H9 (cell line): ENCODE measurements around the gene BCL11B. TPM values are rescaled to one million over a fixed set of nuclear protein-coding genes. Genes with fewer than 3 reads are reported as not detected.

Experiments
- DNase-seq: peaks from one replicate; pipeline ENCODE4 v3.0.0-alpha.2; 2017
- H2AFZ ChIP-seq: one replicate; pipeline ENCODE4 v1.6.1; 2013; ENCODE audit warnings: mild to moderate bottlenecking, low read length, control low read depth, moderate library complexity
- H2AK5ac ChIP-seq: 2 replicates; pipeline ENCODE4 v1.6.1; 2013; ENCODE audit warnings: low read length, control low read depth, mixed read lengths; ENCODE audit not compliant: insufficient read length
- H2BK120ac ChIP-seq: one replicate; pipeline ENCODE4 v1.6.1; 2013; ENCODE audit warnings: low read depth, mild to moderate bottlenecking, low read length, control low read depth, inconsistent platforms; ENCODE audit not compliant: poor library complexity, severe bottlenecking
- H2BK12ac ChIP-seq: 2 replicates; pipeline ENCODE4 v1.6.1; 2013; ENCODE audit warnings: low read length, control low read depth, mixed read lengths, low read depth; ENCODE audit not compliant: insufficient read length
- H2BK15ac ChIP-seq: 2 replicates; pipeline ENCODE4 v1.6.1; 2013; ENCODE audit warnings: low read depth, low read length, control low read depth
- H2BK20ac ChIP-seq: one replicate; pipeline ENCODE4 v1.6.1; 2013; ENCODE audit warnings: low read depth, mild to moderate bottlenecking, low read length, control low read depth, inconsistent platforms; ENCODE audit not compliant: poor library complexity, severe bottlenecking
- H2BK5ac ChIP-seq: 2 replicates; pipeline ENCODE4 v1.6.1; 2013; ENCODE audit warnings: low read length, control low read depth, mixed read lengths; ENCODE audit not compliant: insufficient read length
- H3K14ac ChIP-seq: 2 replicates; pipeline ENCODE4 v1.6.1; 2013; ENCODE audit warnings: low read length, control low read depth; ENCODE audit not compliant: insufficient read depth
- H3K18ac ChIP-seq: 2 replicates; pipeline ENCODE4 v1.6.1; 2013; ENCODE audit warnings: low read depth, mild to moderate bottlenecking, mixed read lengths, low read length, control low read depth; ENCODE audit not compliant: insufficient read length
- H3K23ac ChIP-seq: 2 replicates; pipeline ENCODE4 v1.6.1; 2013; ENCODE audit warnings: low read length, control low read depth, mixed read lengths, low read depth; ENCODE audit not compliant: insufficient read length
- H3K23me2 ChIP-seq: 2 replicates; pipeline ENCODE4 v1.6.1; 2013; ENCODE audit warnings: low read depth, mild to moderate bottlenecking, mixed read lengths, low read length, control low read depth; ENCODE audit not compliant: insufficient read length, poor library complexity, severe bottlenecking
- H3K27ac ChIP-seq: 2 replicates; pipeline ENCODE4 v1.5.1; 2013; ENCODE audit warnings: low read length, control low read depth, mixed read lengths, low read depth; ENCODE audit not compliant: insufficient read length
- H3K27me3 ChIP-seq: 2 replicates; pipeline ENCODE4 v1.6.1; 2013; ENCODE audit warnings: low read length, control low read depth, inconsistent platforms; ENCODE audit not compliant: insufficient read depth
- H3K4ac ChIP-seq: 2 replicates; pipeline ENCODE4 v1.6.1; 2013; ENCODE audit warnings: low read depth, mild to moderate bottlenecking, control low read depth, inconsistent platforms, low read length, moderate library complexity
- H3K4me1 ChIP-seq: 2 replicates; pipeline ENCODE4 v1.6.1; 2013; ENCODE audit warnings: low read length, control low read depth, inconsistent platforms; ENCODE audit not compliant: insufficient read depth
- H3K4me2 ChIP-seq: 2 replicates; pipeline ENCODE4 v1.6.1; 2013; ENCODE audit warnings: low read length, control low read depth, mixed read lengths; ENCODE audit not compliant: insufficient read length, insufficient read depth
- H3K56ac ChIP-seq: 2 replicates; pipeline ENCODE4 v1.6.1; 2013; ENCODE audit warnings: low read depth, mild to moderate bottlenecking, mixed read lengths, low read length, control low read depth; ENCODE audit not compliant: insufficient read length
- H3K79me1 ChIP-seq: 2 replicates; pipeline ENCODE4 v1.6.1; 2013; ENCODE audit warnings: low read depth, mild to moderate bottlenecking, moderate library complexity, low read length, control low read depth, inconsistent platforms; ENCODE audit not compliant: insufficient read depth, poor library complexity, severe bottlenecking
- H3K79me2 ChIP-seq: 2 replicates; pipeline ENCODE4 v1.6.1; 2013; ENCODE audit warnings: low read length, control low read depth, inconsistent platforms; ENCODE audit not compliant: insufficient read depth
- H3K9ac ChIP-seq: 2 replicates; pipeline ENCODE4 v1.6.1; 2013; ENCODE audit warnings: low read length, control low read depth, mixed read lengths; ENCODE audit not compliant: insufficient read length; ENCODE audit errors: extremely low read depth
- H3K9me3 ChIP-seq: one replicate; pipeline ENCODE4 v1.6.1; 2013; ENCODE audit warnings: low read depth, low read length, inconsistent platforms; ENCODE audit not compliant: control insufficient read depth
- H3T11ph ChIP-seq: one replicate; pipeline ENCODE4 v1.6.1; 2013; ENCODE audit warnings: mild to moderate bottlenecking, low read length, control low read depth, inconsistent platforms
- H4K20me1 ChIP-seq: one replicate; pipeline ENCODE4 v1.6.1; 2013; ENCODE audit not compliant: control insufficient read depth, insufficient read length, insufficient read depth
- H4K5ac ChIP-seq: 2 replicates; pipeline ENCODE4 v1.6.1; 2013; ENCODE audit warnings: low read depth, mild to moderate bottlenecking, mixed read lengths, low read length, control low read depth; ENCODE audit not compliant: insufficient read length
- H4K8ac ChIP-seq: replicated peaks from 2 replicates; pipeline ENCODE4 v1.6.1; 2013; ENCODE audit warnings: low read length, control low read depth, mixed read lengths, low read depth; ENCODE audit not compliant: insufficient read length
- H4K91ac ChIP-seq: 2 replicates; pipeline ENCODE4 v1.6.1; 2013; ENCODE audit warnings: low read depth, mild to moderate bottlenecking, moderate library complexity, mixed read lengths, low read length, control low read depth; ENCODE audit not compliant: insufficient read length
- H3K27ac Mint-ChIP-seq, 3 experiments: 2 replicates in 2 of 3; 3 replicates in 1 of 3; pipeline ENCODE4 v1.8.0; 2020 to 2021; ENCODE audit warnings: mixed read lengths in 3 of 3, mild to moderate bottlenecking in 1 of 3, moderate library complexity in 1 of 3
- H3K27me3 Mint-ChIP-seq: 2 replicates; pipeline ENCODE4 v1.8.0; 2021; ENCODE audit warnings: low read depth, mild to moderate bottlenecking, moderate library complexity, mixed read lengths
- H3K36me3 Mint-ChIP-seq, 3 experiments: 2 replicates in 2 of 3; 3 replicates in 1 of 3; pipeline ENCODE4 v1.8.0; 2020 to 2021; ENCODE audit warnings: low read depth in 3 of 3, mixed read lengths in 3 of 3; ENCODE audit not compliant: insufficient read depth in 1 of 3
- H3K4me1 Mint-ChIP-seq, 2 experiments: 2 replicates each; pipeline ENCODE4 v1.8.0; 2020; ENCODE audit warnings: mixed read lengths in 2 of 2
- H3K4me3 Mint-ChIP-seq, 2 experiments: 2 replicates in 1 of 2; 3 replicates in 1 of 2; pipeline ENCODE4 v1.8.0; 2020 to 2021; ENCODE audit warnings: mild to moderate bottlenecking in 2 of 2, mixed read lengths in 2 of 2, moderate library complexity in 1 of 2
- H3K9me3 Mint-ChIP-seq, 2 experiments: 2 replicates in 1 of 2; 3 replicates in 1 of 2; pipeline ENCODE4 v1.8.0; 2020; ENCODE audit warnings: mild to moderate bottlenecking in 2 of 2, mixed read lengths in 2 of 2, moderate library complexity in 1 of 2
- CTCF ChIP-seq: fragments of 200-600 bp; sonication (generic); conservative IDR thresholded peaks from 3 replicates; pipeline ENCODE4 v1.8.0; 2021; ENCODE audit warnings: antibody characterized with exemption, mild to moderate bottlenecking
- WGBS: extraction: QIAGEN DNeasy Blood & Tissue Kit; methylation state at CpG from one replicate; pipeline ENCODE4 v1.1.7; 2013; ENCODE audit warnings: missing lambda C conversion rate, low lambda C conversion rate, mixed read lengths; ENCODE audit not compliant: insufficient read length; ENCODE audit errors: extremely low coverage; 5-methylcytosine and 5-hydroxymethylcytosine counted together
- total RNA-seq: library from RNA; stranded (reverse); gene quantifications from 2 replicates; pipeline ENCODE4 v1.2.1, GENCODE V29; 2021

Gene BCL11B
- total RNA-seq, 1 experiment from 2014 or later, result 4.9 TPM

DNA sequence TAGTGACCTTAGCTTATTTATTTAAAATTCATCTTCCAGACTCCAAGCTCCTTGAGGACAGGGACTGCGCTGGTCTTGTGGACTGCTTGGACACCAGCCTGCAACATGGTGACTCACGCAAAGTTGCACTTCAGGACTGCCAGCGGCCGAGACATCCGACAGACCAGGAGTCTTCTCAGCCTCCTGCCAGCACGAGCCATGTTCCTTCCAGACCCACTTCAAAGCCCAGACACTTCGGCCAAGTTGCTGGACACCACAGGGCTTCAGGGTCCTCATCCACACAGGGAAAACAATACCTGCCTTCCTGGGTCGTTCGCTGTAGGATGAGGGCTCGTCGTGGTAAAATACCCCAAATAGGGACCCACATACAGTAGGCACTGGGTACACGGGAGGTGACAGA, 88.7 kb downstream of the BCL11B start:
- Mint-ChIP-seq H3K4me1 (peaks cover 14% of the 10 kb centered on the region in 2 experiments), H3K4me3 (no peak overlapping the region), H3K27me3 (no peaks in the 10 kb centered on the region; the same call in none of the 2 replicates), H3K9me3 (no peaks in the 10 kb centered on the region), H3K27ac (no peak overlapping the region), H3K36me3 (peaks cover 0 to 1% (median 0%) of the 10 kb centered on the region in 3 experiments; a peak in 2 of 7 replicates)
- Histone ChIP-seq H3K4ac (no peak overlapping the region), H2BK20ac (no peak overlapping the region), H3T11ph (no peak overlapping the region), H3K56ac (no peak overlapping the region), H2BK5ac (no peak overlapping the region), H3K23me2 (no peaks in the 10 kb centered on the region), H3K79me1 (no peaks in the 10 kb centered on the region), H4K20me1 (peaks cover 2% of the 10 kb centered on the region), H4K5ac (no peak overlapping the region), H4K8ac (no peak overlapping the region), H3K27ac (no peak overlapping the region), H3K9ac (no peak overlapping the region), H3K4me2 (no peak overlapping the region), H3K9me3 (no peaks in the 10 kb centered on the region), H3K18ac (no peak overlapping the region), H3K79me2 (no peaks in the 10 kb centered on the region; the same call in 1 of the 2 replicates), H3K27me3 (no peaks in the 10 kb centered on the region), H3K23ac (no peak overlapping the region), H2AFZ (no peak overlapping the region), H3K4me1 (peaks cover 2% of the 10 kb centered on the region; the same call in 1 of the 2 replicates), H4K91ac (no peak overlapping the region), H3K14ac (no peak overlapping the region), H2BK12ac (no peak overlapping the region), H2BK15ac (no peak overlapping the region), H2AK5ac (no peak overlapping the region), H2BK120ac (no peak overlapping the region)
- no peak for TF ChIP-seq CTCF
- WGBS, result no CpG with 5 or more reads among the region's 12 CpGs
- no peak for DNase-seq
